PFSK-1 (cell line): ENCODE data around the gene FBXO48. TPM values are rescaled to one million over a fixed set of nuclear protein-coding genes. Genes with fewer than 3 reads are reported as not detected.

ENCODE experiments used
- FOXP2 ChIP-seq: optimal IDR thresholded peaks from 2 replicates; pipeline ENCODE3; 2011; ENCODE audit warnings: borderline replicate concordance, control low read depth, inconsistent platforms; ENCODE audit not compliant: insufficient read depth; ENCODE audit errors: extremely low read length, extremely low read depth
- POLR2AphosphoS5 ChIP-seq: IDR thresholded peaks from 2 replicates; pipeline ENCODE4 v1.6.1; 2012; ENCODE audit warnings: low read depth, mild to moderate bottlenecking, control low read depth, low read length, moderate library complexity
- SIN3A ChIP-seq: IDR thresholded peaks from 2 replicates; pipeline ENCODE4 v1.6.1; 2012; ENCODE audit warnings: mild to moderate bottlenecking, low read length, moderate library complexity, borderline replicate concordance; ENCODE audit not compliant: insufficient read depth
- TAF1 ChIP-seq: IDR thresholded peaks from 2 replicates; pipeline ENCODE4 v1.6.1; 2012; ENCODE audit warnings: low read length, control low read depth, borderline replicate concordance; ENCODE audit not compliant: insufficient read depth
- polyA plus RNA-seq: library from polyadenylated mRNA; unstranded; fragments of >200 nt; gene quantifications from one replicate; pipeline ENCODE4 v1.2.1, GENCODE V29; 2012; ENCODE audit warnings: low read depth, missing spikeins; ENCODE audit not compliant: insufficient read length
- TF ChIP-seq, protein P1 (sequence below), 2 experiments: IDR thresholded peaks; 2 replicates each; pipeline versions ENCODE4 v1.6.1 to v1.8.0; 2011 to 2012; ENCODE audit warnings: low read depth in 2 of 2, low read length in 2 of 2, control low read depth in 1 of 2, inconsistent platforms in 1 of 2, mild to moderate bottlenecking in 1 of 2, moderate library complexity in 1 of 2; ENCODE audit not compliant: insufficient read depth in 1 of 2

FBXO48 gene, protein sequence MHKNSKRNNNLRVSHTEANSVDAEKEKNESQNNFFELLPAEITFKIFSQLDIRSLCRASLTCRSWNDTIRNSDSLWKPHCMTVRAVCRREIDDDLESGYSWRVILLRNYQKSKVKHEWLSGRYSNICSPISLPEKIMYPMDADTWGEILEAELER
- 0.06 TPM for polyA plus RNA-seq

- TF ChIP-seq SIN3A (peak; percentile 66; the same call in 1 of the 2 replicates), FOXP2 (no peak)
These were observed at the start of gene FBXO48, which contains the start of gene APLF for GRCh38 chr2:68467077-68467960. Gene FBXO48, minus strand, starts transcription at chr2:68467294. Its CDS starts 2,149 bp downstream, at chr2:68465145. Gene APLF, plus strand, starts transcription at chr2:68467585. Its CDS starts 147 bp downstream, at chr2:68467732.

DNA sequence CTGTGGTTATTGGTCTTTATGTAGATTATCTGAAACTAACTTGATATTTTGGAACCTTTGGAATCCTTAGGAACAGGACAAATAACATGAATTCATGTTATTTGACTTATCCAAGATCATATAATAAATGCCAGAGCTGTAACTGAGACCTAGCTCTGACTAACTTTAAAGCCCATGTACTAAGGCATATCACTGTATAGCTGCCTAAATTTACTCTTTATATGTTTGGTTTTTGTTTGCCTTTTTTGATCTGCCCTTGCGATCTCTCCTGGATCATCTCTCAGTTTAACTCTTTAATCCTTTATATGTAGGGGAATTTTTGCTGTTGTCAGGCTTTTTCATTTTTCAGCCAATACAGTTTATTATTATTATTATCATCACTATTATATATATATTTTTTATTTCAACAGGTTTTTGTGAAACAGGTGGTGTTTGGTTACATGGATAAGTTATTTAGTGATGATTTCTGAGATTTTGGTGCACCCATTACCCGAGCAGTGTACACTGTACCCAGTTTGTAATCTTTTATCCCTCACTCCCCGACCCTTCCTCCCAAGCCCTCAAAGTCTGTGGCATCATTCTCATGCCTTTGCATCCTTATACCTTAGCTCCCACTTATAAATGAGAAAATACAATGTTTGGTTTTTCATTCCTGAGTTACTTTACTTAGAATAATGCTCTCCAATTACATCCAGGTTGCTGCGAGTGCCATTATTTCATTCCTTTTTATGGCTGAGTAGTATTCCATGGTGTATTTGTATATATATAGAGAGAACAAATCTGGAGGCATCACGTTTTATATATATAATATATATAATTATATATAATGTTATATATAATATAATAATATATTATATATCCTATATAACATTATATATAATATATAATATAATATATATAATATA lies 49.2 kb upstream of the FBXO48 start:
- no peak for TF ChIP-seq FOXP2
- TF ChIP-seq, protein P1, sequence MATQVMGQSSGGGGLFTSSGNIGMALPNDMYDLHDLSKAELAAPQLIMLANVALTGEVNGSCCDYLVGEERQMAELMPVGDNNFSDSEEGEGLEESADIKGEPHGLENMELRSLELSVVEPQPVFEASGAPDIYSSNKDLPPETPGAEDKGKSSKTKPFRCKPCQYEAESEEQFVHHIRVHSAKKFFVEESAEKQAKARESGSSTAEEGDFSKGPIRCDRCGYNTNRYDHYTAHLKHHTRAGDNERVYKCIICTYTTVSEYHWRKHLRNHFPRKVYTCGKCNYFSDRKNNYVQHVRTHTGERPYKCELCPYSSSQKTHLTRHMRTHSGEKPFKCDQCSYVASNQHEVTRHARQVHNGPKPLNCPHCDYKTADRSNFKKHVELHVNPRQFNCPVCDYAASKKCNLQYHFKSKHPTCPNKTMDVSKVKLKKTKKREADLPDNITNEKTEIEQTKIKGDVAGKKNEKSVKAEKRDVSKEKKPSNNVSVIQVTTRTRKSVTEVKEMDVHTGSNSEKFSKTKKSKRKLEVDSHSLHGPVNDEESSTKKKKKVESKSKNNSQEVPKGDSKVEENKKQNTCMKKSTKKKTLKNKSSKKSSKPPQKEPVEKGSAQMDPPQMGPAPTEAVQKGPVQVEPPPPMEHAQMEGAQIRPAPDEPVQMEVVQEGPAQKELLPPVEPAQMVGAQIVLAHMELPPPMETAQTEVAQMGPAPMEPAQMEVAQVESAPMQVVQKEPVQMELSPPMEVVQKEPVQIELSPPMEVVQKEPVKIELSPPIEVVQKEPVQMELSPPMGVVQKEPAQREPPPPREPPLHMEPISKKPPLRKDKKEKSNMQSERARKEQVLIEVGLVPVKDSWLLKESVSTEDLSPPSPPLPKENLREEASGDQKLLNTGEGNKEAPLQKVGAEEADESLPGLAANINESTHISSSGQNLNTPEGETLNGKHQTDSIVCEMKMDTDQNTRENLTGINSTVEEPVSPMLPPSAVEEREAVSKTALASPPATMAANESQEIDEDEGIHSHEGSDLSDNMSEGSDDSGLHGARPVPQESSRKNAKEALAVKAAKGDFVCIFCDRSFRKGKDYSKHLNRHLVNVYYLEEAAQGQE (IDR thresholded peaks at IDR 0.05; ENCODE audit: insufficient read depth in 1 of 2, low read depth in 2 of 2, low read length in 2 of 2), result no peak
- TF ChIP-seq SIN3A, result no peak
- no peak for TF ChIP-seq TAF1
- TF ChIP-seq POLR2AphosphoS5, result no peak

DNA sequence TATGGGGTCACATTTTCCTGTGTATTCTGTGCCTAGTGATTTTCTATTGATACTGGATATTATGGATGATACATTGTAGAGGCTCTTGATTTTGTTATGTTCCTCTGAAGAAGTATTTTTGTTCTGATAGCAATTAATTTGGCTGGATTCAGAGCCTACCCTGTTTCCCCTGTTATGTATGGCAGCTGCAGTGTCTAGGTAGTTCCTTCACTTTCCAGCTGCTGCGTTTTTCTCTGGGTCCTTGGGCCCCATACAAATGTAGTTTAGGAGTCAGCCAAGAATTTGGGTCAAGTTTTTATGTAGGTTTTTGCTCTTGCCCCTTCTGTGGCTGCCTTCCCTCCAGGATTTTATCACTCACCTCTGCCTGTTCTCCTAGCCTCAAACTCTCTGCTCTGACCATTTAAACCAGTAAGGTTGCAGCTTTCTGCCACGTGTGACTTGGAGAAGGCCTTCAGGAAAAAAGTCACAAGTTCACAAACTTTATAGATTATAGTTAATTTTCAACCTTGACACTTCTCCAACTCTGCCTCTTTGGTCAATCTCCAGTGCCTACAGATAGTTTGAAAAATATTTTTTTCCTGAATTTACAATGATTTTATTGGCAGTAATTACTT lies 47.3 kb upstream of the FBXO48 start:
- no peak for TF ChIP-seq FOXP2
- TF ChIP-seq POLR2AphosphoS5, result no peak
- no peak for TF ChIP-seq SIN3A
- TF ChIP-seq TAF1, result no peak
- TF ChIP-seq, protein P1 (IDR thresholded peaks at IDR 0.05; ENCODE audit: insufficient read depth in 1 of 2, low read depth in 2 of 2, low read length in 2 of 2), result no peak

DNA sequence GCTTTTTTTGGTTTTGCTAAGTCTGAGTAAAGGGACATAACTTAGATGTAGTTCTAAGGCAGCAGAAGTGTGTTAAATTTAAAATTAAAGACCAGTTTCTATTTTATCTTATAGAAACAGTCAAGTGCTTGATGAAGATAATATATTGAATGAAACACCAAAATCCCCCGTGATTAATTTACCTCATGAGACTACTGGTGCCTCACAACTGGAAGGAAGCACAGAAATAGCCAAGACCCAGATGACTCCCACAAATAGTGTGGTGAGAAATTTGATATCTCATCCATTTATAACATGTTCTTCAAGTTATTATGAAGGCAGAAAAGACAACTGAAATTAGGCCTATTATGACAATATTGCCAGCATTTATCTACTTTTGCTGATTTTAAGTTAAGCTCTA lies 45.9 kb upstream of the FBXO48 start:
- TF ChIP-seq POLR2AphosphoS5, result no peak
- TF ChIP-seq SIN3A, result no peak
- TF ChIP-seq, protein P1 (IDR thresholded peaks at IDR 0.05; ENCODE audit: insufficient read depth in 1 of 2, low read depth in 2 of 2, low read length in 2 of 2), result no peak
- TF ChIP-seq TAF1, result no peak
- no peak for TF ChIP-seq FOXP2
